ENCODE data around the gene SLC35B2.

GRCh38 chr6:44284867-44285266, 27.5 kb upstream of the SLC35B2 start:
- no peak for TF ChIP-seq CTCF (IDR thresholded peaks at IDR 0.05)
- no peak for TF ChIP-seq POLR2A (IDR thresholded peaks at IDR 0.05)
